Activated CD8-positive, alpha-beta memory T cell treated with anti-CD3 and anti-CD28 coated beads for 1 hour (primary cell): Measurements from ENCODE around the gene PPP1R9B.

Source experiments
- DNase-seq, 2 donors: peaks; one replicate each; pipeline ENCODE4 v3.0.0-alpha.2; 2020; ENCODE audit warnings: low read depth in 1 of 2; ENCODE audit errors: extremely low read depth in 1 of 2

Gene PPP1R9B

DNA sequence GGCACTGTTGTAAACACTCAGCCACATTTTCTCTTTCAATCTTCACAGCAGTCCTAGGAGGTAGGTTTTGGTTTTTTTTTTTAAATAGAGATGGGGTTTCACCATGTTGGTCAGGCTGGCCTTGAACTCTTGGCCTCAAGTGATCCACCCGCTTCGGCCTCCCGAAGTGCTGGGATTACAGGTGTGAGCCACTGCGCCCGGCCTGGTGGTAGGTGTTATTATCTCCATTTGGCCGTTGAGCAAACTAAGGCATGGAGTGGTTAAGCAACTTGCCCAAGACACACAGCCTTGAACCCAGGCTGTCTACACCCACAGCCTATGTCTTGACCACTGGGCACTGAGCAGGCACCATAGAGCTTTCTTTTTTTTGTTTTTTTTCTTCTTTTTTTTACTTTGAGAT lies 24.0 kb upstream of the PPP1R9B start:
- DNase-seq, result no peak

DNA sequence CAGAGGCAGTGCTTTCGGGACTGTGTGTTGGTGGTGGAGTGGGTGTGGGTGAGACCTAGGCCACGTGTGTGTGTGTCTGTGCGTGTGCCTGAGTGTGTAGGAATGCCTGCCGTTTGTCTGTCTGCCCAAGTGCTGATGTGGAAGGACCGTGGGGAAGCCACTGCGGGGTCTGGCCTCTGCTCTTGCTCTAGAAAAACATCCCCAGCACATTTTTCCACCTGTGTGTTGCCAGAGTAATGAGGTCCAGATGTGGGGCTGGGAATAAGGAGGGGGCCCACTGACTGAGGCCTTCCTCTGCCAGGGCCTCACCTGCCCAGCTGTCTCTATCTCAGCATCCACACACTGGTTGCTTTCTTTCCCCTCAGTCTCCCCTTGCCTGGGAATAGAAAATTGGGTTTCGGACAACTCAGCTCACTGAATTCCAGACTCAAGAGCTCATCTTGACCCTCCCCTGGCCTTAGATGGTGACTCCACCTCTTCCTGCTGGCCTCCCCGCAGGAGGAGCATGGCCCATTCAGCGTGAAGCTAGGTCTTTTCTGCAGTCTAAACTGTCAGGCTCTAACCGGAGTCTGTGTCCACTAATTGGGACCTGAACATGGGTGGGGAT lies 23.0 kb upstream of the PPP1R9B start:
- no peak for DNase-seq

DNA sequence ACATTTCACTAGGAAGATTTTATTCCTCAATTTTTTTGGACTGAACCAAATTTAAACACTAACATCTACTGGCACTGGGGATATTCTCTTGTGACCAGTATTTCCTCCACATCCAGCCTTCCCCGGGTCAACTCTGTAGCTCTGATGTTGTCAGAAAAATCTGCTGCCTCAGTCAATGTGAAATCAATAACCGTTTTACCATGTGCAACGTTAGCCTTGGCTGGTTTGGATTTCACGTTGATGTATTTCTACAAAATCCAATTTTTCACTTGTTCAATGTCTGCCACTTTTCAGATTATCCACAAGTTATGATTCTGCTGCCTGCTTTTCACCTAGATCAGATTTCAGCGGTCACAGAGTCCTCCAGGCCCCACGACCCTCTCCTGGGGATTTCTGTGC lies 22.5 kb upstream of the PPP1R9B start:
- DNase-seq, result no peak

DNA sequence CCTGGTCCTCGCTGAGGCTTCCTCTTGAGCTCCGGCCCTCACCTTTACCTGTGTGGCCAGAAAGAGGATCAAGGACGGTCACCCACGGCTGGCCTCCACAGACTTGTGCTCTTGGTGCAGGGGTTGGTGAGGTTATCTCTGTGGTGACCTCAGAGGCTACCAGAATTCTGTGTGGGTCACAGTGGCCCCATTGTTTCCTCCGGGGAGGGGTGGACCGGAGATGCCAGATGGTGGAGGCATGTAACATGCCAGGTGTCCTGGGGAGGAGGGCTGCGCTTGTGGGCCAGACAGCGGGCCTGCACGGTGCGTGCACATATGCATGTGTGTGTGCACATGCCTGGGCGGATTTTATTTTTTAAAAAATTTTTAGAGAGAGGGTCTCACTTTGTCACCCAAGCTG lies 21.7 kb upstream of the PPP1R9B start:
- no peak for DNase-seq

DNA sequence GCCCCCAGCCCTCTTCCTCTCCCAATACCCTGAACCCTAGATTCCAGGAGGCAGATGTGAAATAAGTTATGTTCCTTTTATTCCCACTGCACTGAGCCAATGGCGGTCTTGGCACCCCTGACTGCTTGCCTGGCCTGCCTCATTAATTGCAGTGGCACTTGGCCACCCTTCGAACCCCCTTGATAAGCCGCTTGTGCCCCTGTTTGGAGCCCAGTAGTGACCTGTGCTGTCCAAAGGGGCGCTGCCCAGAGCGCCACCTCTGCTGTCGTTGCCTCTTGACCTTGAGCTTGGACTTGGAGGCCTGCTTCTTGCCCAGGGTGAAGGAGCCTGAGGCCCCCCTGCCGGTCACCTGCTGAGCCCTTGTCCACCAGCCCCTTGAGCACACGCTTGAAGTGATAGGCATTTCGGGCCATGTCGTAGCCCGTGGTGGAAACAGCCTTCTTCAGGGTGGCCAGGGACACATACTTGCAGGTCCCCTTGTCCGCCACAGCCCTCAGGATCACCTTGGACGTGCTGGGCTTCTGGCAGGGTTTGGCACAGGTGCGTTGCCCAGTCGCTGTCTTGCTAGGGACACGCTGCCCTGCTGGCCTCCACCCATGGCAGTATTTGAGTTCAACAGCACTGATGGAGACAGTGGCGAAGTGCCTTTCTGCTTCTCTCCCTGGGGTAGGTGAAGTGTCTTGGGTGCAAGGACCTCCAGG lies 21.0 kb upstream of the PPP1R9B start:
- no peak for DNase-seq

DNA sequence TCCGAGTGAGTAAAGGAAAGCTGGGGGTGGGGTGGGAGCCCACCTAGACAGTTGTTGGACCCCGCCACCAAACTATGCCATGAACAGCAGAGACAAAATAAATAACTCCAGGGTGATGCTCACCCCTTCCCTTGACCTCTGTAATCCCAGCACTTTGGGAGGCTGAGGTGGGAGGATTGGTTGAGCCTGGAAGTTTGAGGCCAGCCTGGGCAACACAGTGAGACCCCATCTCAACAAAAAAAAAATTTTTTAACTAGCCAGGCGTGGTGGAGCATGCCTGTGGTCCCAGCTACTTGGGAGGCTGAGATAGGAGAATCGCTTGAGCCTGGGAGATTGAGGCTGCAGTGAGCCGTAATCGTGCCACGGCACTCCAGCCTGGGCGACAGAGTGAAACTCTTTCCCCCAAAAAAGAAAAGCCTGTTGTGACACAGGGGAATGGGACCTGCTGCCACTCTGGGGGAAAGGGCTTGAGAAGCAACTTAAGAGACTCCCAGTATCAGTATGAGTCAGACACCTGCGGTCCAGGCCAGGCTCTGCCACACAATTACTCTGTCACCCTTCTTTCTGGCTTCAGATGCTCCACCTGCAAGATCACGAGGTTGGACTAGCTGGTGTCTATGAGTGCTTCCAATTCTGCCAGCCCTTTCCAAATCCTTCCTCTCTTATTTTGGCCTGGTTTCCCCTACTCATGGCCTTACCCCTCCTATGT lies 20.3 kb upstream of the PPP1R9B start:
- DNase-seq, result no peak

DNA sequence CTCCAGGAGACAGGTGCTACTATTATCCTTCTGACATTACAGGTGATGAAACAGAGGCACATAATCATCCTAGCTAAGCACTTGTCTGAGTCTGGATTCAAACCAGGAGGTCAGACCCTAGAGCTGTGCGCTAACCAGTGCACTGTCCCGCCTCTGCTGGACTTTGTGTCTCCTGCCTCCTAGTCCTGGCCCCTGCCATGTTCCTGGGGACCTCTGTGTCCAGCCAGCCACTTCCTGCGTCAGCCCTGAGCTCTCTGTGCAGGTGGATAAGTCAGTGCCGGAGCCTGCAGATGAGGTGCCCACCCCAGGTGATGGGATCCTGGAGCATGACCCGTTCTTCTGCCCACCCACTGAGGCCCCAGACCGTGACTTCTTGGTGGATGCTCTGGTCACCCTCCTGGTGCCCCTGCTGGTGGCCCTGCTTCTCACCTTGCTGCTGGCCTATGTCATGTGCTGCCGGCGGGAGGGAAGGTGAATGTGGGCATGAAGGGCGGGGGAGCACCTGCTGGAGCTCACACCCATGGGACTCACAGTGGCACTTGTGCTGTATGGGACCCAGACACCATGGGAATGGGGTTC lies 19.5 kb upstream of the PPP1R9B start:
- DNase-seq, result no peak

DNA sequence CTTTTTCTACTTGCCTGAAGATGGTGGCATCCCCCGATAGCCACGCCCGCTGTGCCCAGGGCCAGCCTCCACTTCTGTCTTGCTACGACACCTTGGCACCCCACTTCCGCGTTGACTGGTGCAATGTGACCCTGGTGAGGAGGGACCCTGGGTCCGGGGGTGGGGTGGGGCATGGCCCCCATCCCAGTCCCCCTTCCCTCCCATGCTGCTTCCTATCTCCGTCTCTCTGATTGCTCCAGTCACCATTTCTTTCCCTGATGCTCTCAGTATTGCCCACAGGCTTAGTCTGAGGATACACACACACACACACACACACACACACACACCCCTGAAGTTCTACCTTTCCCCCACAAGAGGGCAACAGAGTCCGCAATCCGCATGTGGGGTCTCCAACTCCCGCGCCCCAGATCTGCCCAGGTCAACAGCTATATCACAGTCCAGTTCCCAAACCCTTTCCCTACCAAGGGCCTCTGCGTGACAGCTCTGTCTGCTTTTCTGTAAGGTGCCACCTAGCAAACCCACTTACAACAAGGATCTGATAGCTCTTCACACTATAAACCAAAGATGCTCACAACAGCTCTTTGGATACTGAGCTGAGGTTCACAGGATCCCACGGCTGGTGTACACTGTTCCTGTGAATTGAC lies 18.8 kb upstream of the PPP1R9B start:
- peak; percentile 25 to 38 for DNase-seq

DNA sequence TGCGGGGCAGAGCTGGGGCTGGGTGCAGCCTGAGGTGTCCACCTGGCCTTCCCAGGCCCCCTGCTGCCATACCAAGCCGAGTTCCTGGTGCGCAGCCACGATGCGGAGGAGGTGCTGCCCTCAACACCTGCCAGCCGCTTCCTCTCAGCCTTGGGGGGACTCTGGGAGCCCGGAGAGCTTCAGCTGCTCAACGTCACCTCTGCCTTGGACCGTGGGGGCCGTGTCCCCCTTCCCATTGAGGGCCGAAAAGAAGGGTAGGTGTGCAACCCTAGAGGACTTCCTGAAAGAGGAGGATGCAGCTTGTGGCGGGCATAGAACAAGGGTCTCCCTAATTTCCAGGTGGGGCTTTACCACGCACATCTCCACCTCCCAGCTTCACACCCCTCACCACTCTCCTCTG lies 17.8 kb upstream of the PPP1R9B start:
- no peak for DNase-seq

DNA sequence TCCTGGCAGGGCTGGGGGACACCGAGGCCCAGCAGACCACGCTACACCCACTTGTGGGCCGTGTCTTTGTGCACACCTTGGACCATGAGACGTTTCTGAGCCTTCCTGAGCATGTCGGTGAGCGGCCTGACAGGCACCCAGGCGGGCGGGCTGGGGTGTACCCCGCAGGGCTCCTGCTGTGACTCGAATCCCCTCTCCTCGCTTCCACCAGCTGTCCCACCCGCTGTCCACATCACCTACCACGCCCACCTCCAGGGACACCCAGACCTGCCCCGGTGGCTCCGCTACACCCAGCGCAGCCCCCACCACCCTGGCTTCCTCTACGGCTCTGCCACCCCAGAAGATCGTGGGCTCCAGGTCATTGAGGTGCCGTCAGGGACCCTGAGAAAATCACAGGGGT lies 16.9 kb upstream of the PPP1R9B start:
- DNase-seq, result no peak

DNA sequence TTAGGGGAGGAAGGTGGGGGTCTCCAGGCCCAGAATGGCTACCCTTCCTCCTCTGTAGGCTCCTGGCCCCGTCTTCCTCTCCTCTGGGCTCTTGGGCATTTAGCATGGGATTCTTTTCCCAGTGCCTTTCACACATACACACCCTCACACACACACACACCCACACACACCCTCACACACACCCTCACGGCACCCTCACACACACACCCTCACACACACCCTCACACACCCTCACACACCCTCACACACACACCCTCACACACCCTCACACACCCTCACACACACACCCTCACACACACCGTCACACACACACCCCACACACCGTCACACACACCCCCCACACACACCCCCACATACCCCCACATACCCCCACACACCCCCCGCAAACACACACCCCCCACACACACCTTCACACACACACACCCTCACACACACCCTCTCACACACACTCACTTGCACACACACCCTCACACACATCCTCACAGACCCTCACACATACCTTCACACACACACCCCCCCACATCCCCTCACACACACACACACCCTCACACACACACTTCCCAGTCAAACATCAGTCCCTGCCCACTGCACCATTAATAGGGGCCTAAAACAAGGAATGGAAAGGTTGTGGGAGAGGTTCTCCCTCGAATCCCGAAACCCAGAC lies 16.2 kb upstream of the PPP1R9B start:
- DNase-seq, result no peak

DNA sequence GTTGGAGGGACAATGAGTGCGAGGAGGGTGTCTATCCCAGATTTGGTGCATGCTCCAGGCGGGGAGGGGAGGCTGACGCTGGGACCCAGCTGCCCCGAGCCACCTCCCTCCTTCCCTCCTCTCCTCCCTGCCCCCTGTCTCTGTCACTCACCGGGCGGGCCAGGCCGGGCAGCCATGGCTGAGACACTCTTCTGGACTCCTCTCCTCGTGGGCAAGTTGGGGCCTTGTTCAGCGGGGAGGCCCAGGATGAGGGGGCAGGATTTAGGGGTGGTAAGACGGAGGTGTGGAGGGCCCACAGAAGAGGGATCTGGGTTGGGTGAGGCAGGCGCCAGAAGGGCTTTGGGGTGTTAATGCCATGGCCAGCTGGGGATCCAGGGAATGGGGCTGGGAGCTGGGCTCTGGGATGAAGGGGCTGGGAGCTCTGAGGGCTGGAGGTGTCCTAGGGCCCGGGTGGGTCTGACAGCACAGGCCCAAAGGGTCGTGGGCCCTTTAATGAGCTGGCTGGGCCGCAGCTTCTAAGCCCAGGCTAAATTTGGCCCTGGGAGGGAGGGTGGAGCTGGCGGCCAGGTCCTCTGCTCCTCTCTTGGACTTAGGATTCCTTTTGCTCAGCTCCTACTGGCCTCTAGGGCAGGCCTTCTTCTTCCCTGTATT lies 15.5 kb upstream of the PPP1R9B start, which contains the start of gene SGCA:
TSS of gene SGCA (plus strand) at position 139 of the 651 bp plus-strand sequence. CDS start at position 175, 36 bp downstream.
- DNase-seq, result no peak

DNA sequence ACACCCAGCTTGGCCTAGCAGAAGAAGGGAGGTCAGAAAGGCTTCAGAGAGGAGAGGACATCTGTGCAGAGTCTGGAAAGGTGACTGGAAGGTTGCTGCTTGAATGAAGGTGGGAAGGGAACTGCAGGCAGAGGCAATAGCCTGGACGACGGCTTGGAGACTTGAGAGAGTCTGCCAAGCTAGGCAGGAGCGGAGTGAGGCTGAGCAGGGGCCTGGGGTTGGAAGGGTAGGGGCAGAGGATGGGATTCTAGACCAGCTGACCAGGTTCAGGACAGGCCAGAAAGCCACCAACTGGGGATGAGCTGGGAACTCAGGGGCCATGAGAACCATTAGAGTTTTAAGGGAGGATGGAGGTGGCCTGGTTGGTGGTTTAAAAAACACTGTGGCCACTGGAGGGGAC lies 15.0 kb upstream of the PPP1R9B start:
- no peak for DNase-seq

DNA sequence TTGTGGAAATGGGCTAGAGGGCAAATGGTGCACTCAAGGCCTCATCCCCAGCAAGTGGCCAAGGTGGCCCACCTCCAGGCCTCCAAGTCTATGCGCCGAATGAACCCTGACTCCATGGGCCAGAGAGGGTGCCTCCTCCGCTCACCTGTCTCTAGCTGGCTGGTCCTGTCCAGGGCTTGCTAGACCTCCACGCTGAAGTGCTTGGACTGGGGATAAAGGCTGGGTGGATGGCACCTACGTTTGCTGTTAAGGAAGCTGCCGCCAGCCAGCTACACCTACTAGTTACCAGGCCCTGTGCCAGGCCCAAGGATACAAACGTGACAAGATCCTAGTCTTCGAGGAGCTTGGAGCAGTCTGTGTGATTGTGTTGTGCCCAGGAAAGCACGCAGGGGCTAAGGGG lies 14.6 kb upstream of the PPP1R9B start:
- DNase-seq, result no peak

DNA sequence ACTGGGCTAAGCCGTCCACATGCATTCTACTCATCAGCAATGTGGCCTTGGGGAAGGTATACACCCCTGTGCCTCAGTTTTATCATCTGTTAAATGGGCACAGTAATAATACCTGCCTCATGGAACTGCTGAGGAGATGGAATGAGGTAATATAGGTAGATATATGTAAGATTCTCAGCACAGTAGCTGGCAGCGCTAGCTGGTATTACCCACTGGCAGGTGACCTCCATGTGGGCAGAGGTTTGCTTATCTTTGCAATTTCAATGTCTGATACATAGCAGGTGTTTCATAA lies 14.2 kb upstream of the PPP1R9B start:
- no peak for DNase-seq

DNA sequence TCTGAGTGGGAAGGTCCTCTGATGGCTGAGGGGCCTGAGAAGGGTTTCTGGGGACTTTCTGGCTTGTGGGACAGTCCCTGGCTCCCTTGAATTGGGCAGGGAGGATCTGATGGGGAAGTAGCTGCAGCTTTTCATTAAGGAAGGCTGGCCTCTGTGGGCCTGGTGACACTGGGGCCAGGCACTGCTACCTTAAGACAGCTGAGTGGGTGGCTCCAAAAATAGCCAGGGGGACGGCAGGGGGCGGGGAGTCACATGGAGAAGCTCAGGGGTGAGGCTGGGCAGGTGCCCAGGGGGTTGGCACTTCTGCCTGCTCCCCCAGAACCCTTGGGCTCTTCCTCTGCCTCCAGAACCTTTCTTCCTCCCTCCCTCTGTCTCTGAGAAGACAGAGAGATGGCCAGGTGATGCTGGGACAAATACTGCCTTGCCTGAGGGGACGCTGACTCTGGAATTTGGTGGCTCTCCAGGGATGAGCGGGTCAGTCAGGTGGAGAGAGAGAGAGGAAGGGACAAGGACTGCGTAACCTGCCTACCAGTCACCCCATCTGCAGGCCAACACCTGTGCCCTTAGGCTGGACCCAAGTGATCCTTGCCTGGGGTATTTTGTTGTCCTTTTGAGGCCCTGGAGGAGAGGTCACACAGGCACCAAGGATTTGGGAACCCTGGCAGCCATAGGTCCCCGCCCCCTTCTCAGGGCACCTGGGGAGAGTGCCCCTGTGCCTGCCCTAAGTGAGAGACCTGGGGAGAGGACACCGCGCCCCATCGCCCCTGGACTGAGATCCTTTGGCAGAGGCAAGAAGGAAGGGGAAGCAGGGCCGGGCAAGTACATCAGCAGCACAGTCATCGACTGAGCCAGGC lies 13.6 kb upstream of the PPP1R9B start:
- DNase-seq, result no peak

DNA sequence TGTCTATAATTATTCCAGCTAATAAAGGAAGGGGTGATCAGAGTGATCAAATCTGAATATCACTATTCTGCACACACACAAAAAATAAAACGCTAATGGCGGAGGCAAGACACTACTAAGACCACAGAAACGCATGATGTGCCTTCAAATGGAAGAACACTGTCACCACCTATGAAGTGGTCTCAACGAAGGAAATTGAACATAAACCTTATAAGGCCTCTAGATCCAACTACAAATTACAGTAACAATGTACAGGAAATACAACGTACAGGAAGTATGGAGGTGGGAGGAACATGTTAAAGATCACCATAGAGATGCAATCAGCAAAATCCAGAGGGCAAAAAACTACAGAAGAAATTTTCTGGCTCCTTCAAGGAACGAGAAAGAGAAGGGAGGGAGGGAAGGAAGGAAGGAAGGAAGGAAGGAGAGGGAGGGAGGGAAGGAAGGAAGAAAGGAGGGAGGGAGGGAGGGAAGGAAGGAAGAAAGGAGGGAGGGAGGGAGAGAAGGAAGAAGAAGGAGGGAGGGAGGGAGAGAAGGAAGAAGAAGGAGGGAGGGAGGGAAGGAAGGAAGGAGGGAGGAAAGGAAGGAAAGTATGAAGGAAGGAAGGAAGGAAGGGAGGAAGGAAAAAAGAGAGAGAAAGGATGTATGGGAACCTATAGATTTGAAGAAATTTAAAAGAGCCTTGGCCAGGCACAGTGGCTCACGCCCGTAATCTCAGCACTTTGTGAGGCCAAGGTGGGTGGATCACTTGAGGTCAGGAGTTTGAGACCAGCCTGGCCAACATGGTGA lies 12.2 kb upstream of the PPP1R9B start:
- DNase-seq, result no peak

DNA sequence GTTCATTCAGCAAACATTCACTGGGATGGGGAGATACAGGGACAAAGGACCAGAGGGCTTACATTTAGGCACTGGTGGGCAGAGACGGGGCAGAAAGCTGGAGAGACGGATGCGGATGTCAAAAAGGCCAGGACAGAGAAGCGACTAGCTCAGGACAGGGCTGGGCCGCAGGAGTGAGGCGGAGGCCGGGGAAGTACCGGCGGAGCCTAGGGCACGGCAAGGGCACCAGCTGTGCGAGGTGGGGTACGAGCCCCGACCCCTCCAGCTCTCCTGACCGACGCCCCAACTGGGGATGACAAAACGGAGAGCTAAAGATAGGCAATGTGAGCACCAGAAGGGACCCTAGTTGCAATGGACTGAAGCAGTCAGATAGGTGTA lies 11.4 kb upstream of the PPP1R9B start:
- DNase-seq, result no peak
